HG03469 (cell line): ENCODE measurements around the gene C17orf50.

Experiments used
- ATAC-seq: cut with Tn5 transposase; IDR thresholded peaks from one replicate; pipeline ENCODE4 v1.9.1; 2021; ENCODE audit warnings: mild to moderate bottlenecking, moderate library complexity, moderate number of reproducible peaks; ENCODE audit not compliant: unreplicated experiment

The C17orf50 gene

DNA sequence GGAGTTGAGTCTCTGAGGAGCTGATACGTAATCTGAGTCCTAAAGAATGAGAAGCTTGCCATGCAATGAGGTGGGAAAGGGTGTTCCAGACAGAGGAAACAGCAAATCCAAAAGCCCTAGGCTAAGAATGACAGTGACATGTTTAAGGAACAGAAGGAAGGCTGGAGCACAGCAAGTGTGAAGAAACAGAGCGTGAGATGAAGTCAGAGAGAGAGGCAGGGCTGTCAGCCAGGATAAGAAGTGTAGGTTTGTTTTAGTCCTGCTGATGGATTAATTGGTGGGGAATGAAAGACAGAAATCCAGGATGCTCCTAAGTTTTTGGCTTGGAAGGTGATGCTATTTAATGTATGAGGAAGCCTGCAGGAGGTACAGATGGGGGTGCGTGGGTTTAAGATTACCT, 20.3 kb downstream of the C17orf50 start:
- no peak for ATAC-seq

- no peak for ATAC-seq
These were observed 24.2 kb downstream of the C17orf50 start for GRCh38 chr17:35784895-35785294.

DNA sequence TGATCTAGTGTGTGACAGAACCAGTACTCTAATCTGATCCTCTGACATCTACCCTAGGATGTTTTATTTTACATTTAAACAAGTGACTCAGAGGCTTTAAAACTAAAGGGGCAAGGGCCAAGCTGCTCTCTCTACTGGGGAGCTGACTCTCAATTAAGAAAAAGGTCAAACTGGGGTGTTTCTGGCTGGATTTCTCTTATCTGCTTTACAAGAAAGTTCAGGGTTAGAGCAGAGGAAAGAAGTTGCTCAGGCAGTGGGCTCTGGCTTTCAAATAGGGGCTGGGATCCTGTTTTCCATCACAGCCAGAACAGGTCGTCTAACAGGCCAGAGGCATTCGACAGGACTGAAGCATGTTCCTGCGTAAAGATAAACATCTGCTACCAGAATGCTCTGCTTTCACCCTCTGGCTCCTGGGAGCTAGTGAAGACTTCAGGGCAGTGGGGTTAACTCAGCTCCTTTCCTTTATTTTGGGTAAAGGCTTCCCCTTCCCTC, 26.3 kb downstream of the C17orf50 start:
- no peak for ATAC-seq

DNA sequence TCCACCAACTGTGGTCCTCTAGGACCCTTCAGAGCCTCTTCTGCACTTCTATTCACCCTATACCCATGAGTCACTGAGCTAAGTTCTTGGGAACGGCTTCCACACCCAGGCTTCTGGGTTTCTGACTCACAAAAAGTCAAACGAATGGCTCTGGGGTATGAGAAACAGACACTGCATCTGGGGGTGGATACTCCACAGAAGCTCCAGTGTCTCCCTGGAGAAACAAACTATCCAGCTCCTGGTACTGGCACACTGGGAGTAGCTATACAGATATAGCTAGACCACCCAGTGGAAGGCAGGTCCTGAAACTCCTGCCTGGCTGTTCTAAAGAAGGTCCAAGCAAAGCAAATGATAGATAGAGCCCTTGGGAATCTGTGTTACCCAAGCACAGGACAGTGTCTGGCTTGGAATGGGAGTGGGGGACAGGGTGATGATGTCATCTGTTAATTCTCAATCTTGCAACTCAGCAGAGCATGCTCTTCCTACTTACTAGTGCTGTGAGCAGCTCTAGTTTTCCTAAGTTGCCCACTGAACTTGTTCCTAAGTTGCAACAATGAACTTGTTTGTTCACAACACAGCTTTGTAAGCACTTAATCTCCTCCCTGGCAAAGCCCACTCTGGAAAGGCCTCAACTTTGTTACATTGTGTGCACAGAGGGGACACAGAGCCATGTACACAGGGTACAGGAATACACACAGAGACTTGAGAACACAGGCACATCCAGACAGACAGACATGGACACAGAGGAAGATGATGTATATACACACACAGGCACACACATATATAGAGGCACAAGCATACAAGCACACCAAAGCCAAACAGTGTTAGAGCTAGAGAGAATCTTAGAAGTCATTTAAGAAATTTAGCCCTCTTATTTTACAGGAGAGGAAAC, 28.0 kb downstream of the C17orf50 start:
- ATAC-seq: no peak

DNA sequence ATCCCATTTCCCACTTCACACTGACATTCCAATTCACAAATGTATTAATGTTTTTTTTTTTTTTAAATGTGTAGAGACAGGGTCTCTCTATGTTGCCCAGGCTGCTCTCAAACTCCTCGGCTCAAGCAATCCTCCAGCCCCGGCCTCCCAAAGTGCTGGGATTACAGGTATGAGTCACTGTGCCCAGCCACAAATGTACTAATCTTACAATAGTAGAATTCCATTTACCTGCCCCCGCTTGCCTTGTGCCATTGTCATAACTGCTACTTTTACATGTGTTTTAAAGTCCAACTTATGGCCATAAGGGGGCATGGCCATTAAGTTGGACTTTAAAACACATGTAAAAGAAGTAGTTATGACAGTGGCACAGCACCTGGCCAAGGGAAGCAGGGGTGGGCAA, 30.2 kb downstream of the C17orf50 start:
- ATAC-seq: no peak

- ATAC-seq: no peak
These were observed 31.1 kb downstream of the C17orf50 start for GRCh38 chr17:35791681-35792350.

- ATAC-seq: no peak
These were observed 32.6 kb downstream of the C17orf50 start for GRCh38 chr17:35793257-35793656.

DNA sequence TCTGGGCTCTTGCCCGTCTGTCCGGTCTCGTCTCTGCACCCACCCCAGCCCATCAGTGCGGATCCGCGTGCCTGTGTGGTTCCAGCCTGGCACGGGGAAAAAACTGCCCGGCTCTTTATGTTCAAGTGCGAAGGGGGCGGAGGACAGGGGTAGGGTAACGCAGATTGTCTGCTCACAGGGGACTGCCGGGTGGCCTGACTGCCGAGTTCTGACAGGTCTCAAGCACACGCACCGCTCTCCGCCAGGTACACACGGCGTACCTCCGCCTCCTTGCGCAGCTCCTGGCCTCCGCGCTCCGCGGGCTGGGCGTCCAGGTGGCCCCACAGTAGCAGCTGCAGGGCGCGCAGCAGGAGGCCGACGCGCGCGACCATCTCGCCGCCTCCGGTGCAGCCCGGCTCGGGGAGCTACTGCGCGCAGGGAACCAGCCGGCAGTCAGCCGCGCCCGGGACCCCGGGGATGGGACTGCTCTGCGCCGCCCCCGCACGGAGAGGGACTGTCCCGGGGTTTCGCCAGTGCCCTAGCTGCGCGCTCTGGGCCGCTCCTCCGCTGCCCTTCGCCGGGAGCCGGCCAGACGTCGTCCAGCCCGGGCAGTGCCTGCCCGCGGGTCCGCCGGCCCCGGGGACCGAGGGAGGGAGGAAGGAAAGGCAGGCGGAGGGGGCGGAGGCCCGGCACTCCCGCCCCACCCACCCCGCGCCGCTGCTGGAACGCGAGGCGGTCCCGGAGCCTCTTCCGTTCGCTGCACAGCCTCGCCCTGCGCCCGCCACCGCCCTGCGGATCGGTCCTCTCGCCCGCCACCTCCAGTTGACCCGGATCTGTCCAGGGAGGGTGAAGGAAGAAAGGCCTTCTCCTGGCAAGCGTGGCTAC, 34.6 kb downstream of the C17orf50 start, which contains the start of gene MMP28:
TSS of gene MMP28 (minus strand) at position 635 of the 864 bp plus-strand sequence. CDS start at position 371, 264 bp downstream.
- no peak for ATAC-seq

DNA sequence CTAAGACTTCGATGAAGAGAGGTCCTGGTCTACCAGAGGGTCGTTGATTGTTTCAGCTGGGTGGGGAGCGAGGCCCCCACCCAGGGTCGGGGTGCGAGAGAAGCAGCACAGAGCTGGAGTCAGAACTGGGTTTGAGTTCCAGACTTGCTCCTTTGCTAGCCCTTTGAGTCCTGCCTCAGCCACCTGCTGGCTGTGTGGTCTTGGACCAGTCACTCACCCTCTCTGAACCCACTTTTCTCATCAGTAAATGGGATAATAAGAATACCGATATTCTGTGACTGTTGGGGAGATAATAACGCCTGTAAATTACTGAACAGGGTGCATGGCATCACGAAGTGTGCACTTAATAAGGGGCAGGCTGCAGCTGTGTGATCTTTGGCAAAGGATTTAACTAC, 35.2 kb downstream of the C17orf50 start:
- ATAC-seq: no peak

- ATAC-seq: no peak
These were observed 36.3 kb downstream of the C17orf50 start for GRCh38 chr17:35796942-35797341.

- ATAC-seq: no peak
These were observed 36.7 kb downstream of the C17orf50 start for GRCh38 chr17:35797370-35797769.

GRCh38 chr17:35797918-35798317, 37.2 kb downstream of the C17orf50 start:
- ATAC-seq: no peak

DNA sequence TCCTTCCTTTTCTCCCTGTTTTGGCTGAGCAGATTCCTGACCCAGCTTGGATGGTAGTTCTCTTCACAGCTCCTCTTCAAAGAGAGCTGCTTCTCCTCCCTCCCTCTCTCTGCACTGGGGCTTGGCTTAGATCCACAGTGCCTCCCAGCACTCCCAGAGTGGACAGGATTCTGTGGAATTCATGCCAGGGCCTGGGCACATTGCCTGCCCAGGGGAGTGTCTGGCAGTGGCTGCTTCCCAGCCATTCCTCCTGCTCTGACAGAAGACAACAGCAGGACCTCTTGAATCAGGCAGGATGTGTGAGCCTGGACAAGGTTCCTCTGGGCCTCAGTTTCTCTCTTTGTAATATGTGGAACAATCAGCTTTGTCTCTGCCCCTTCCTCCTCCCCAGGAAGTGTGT, 39.3 kb downstream of the C17orf50 start:
- no peak for ATAC-seq

DNA sequence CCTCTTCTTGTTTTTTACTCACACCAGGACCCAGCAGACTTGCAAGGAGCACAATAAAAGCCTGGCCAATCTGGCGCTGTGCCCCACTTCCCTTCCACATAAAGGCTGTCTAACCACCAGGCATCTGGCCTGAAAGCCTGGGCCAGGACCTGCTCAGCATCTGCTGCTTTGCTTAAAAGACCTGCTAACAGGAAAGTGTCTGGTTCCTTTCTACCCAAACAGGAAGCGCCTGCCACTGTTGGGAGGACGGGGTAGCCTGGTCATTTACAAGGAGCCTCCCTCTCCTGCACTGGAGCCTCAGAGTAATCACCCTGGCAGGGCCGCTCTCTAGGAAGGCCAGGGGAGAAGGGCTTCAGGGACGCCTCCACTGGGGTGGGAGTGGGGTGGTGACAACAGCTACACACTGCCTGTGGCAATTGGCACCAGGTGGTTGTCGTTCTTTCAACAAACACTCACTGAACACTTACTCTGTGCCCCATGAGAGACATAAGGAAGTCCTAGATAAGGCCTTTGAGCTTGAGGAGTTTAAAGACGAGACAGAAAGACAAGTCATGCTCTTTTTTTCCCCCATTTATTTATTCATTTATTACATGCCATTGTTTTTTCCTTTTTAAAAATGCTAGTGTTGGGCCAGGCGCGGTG, 41.0 kb downstream of the C17orf50 start:
- ATAC-seq: no peak

- ATAC-seq: no peak
These were observed 44.0 kb downstream of the C17orf50 start for GRCh38 chr17:35804658-35805192.

- no peak for ATAC-seq
These were observed 46.9 kb downstream of the C17orf50 start for GRCh38 chr17:35807371-35808144.

- no peak for ATAC-seq
These were observed 47.7 kb downstream of the C17orf50 start for GRCh38 chr17:35808240-35808961.

DNA sequence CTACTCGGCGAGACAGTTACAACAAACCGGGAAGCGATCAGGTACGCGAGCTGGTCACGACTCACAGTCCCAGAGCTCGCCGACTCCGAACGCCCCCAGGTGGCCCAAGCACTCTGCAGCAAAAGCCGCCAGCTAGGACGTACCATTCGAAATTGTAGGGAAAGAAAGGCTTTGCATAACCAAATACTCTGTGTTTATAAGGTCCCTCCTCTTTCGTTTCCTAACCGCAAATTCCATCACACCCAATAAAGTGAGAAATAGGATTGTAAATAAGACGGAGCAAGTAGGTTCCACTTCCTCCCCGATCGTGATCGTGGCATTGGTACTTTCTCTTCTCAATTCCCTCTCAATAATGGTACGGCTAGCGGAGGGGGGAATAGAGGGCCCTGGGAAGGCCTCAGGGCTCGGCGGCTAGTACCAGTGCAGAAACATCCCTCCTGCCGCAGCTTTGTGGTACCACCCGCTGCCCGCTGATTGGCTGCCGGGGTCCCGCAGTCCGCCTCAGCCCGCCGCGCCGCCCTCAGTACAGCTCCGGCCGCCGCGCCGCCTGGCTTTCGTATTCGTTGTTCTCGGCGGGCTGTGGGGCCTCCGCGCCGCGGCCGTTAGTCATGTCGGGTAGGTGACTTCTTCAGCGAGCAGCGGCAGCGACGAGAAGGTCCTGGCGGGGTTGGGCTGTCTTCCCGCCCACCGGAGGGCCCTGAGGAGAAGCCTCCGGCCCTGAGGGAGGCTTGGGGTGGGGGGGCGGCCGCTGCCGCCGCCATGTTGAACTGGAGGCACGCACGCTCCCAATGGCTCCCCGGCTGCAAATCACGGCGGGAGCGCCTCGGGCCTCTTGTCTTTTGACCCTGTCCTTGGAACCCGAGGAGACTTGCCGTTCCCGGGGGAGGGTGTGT, 48.5 kb downstream of the C17orf50 start, which contains the start of gene TAF15:
TSS of gene TAF15 (plus strand) at position 523 of the 893 bp plus-strand sequence. CDS start at position 609, 86 bp downstream.
- peak; percentile 66 for ATAC-seq
